ENCODE results near the gene CPNE1.

Gene CPNE1

GRCh38 chr20:35626386-35627001, 38.2 kb downstream of the CPNE1 start:
- no peak for DNase-seq (ENCODE audit: low read depth)
- H3K4me3 ChIP-seq (ENCODE audit: low read depth, low read length), result no peak overlapping the region
- in situ Hi-C loops (cut with HindIII; ENCODE audit: low sequenced_read_pairs), result no loop called here
- TF ChIP-seq CTCF (IDR thresholded peaks at IDR 0.05; ENCODE audit: low read depth, low read length, missing control alignments), result no peak

GRCh38 chr20:35625584-35626385, 38.9 kb downstream of the CPNE1 start:
- no peak overlapping the region for H3K4me3 ChIP-seq (ENCODE audit: low read depth, low read length)
- in situ Hi-C loops (cut with HindIII; ENCODE audit: low sequenced_read_pairs), result no loop called here
- no peak for DNase-seq (ENCODE audit: low read depth)
- no peak for TF ChIP-seq CTCF (IDR thresholded peaks at IDR 0.05; ENCODE audit: low read depth, low read length, missing control alignments)

GRCh38 chr20:35621560-35621946, 43.1 kb downstream of the CPNE1 start:
- no peak for DNase-seq (ENCODE audit: low read depth)
- in situ Hi-C loops (cut with HindIII; ENCODE audit: low sequenced_read_pairs), result no loop called here
- no peak overlapping the region for H3K4me3 ChIP-seq (ENCODE audit: low read depth, low read length)
- peak; percentile 20 for TF ChIP-seq CTCF (IDR thresholded peaks at IDR 0.05; ENCODE audit: low read depth, low read length, missing control alignments)

GRCh38 chr20:35620818-35621559, 43.7 kb downstream of the CPNE1 start:
- H3K4me3 ChIP-seq (ENCODE audit: low read depth, low read length), result no peak overlapping the region
- no peak for TF ChIP-seq CTCF (IDR thresholded peaks at IDR 0.05; ENCODE audit: low read depth, low read length, missing control alignments)
- no peak for DNase-seq (ENCODE audit: low read depth)
- in situ Hi-C loops (cut with HindIII; ENCODE audit: low sequenced_read_pairs), result no loop called here

- in situ Hi-C loops (cut with HindIII; ENCODE audit: low sequenced_read_pairs), result no loop called here
- DNase-seq (ENCODE audit: low read depth), result peak; percentile 52
- peak overlapping the region; percentile 43 for H3K4me3 ChIP-seq (ENCODE audit: low read depth, low read length)
- peak; percentile 30 for TF ChIP-seq CTCF (IDR thresholded peaks at IDR 0.05; ENCODE audit: low read depth, low read length, missing control alignments)
These were observed 45.3 kb downstream of the CPNE1 start for GRCh38 chr20:35619196-35620095.
